ENCODE results near the gene FMNL1.

Gene FMNL1

GRCh38 chr17:45225964-45226530, 4.4 kb downstream of the FMNL1 start:
- Histone ChIP-seq H3K36me3 (ENCODE audit: control insufficient read depth in 4 of 4, insufficient read depth in 4 of 4, low read length in 3 of 4) (peaks cover 0 to 7% (median 4%) of the 10 kb centered on the region in 4 experiments), H3K4me1 (ENCODE audit: control extremely low read depth in 1 of 4, control insufficient read depth in 4 of 4, insufficient read depth in 4 of 4, low read length in 3 of 4) (peaks cover 21 to 90% (median 87%) of the 10 kb centered on the region in 4 experiments), H3K27me3 (replicated peaks in 2 of 5; ENCODE audit: control insufficient read depth in 4 of 5, insufficient read depth in 5 of 5, low read length in 4 of 5) (no peaks in the 10 kb centered on the region), H3K4me3 (ENCODE audit: control insufficient read depth in 1 of 7, extremely low read depth in 1 of 7, insufficient read depth in 4 of 7, low read depth in 2 of 7, low read length in 6 of 7) (peak overlapping the region; percentile 22 to 95 (median 91)), H3K27ac (ENCODE audit: insufficient read depth in 1 of 2, low read depth in 1 of 2, low read length in 2 of 2, poor library complexity in 1 of 2, severe bottlenecking in 2 of 2) (peak overlapping the region; percentile 95 to 96), H3K9me3 (ENCODE audit: control extremely low read depth in 1 of 5, control insufficient read depth in 4 of 5, insufficient read depth in 2 of 5, low read depth in 1 of 5, low read length in 4 of 5) (no peaks in the 10 kb centered on the region)
- peak; percentile 93 to 99 (median 99) for DNase-seq
- ChIA-PET CTCF (interaction anchor here (0.8 to 13.5 kb wide), 11 partner anchors 8 to 175 kb away, joined by 3 to 420 read pairs (median 3); partner anchors contain the start of gene ACBD4), POLR2A (interaction anchor here (0.6 to 2.4 kb wide), 7 partner anchors 10 to 163 kb away, joined by 3 to 18 read pairs (median 4); partner anchors contain the start of genes HEXIM1 and MAP3K14)
- 0% methylated on average over 2 of the region's 11 CpGs for WGBS (ENCODE audit: insufficient coverage)

GRCh38 chr17:45226576-45226975, 4.9 kb downstream of the FMNL1 start:
- no peak for DNase-seq
- H3K9me3 ChIP-seq (ENCODE audit: control extremely low read depth in 1 of 5, control insufficient read depth in 4 of 5, insufficient read depth in 2 of 5, low read depth in 1 of 5, low read length in 4 of 5) = no peaks in the 10 kb centered on the region
- H3K36me3 ChIP-seq (ENCODE audit: control insufficient read depth in 4 of 4, insufficient read depth in 4 of 4, low read length in 3 of 4) = peaks cover 0 to 7% (median 4%) of the 10 kb centered on the region in 4 experiments
- ChIA-PET CTCF (interaction anchor here (0.8 to 13.5 kb wide), 8 partner anchors 7 to 176 kb away, joined by 3 to 420 read pairs (median 4); partner anchors contain the start of gene ACBD4), POLR2A (interaction anchor here (0.7 to 2.4 kb wide), 6 partner anchors 9 to 91 kb away, joined by 4 to 18 read pairs (median 5); partner anchors contain the start of genes HEXIM1 and MAP3K14)
- 20% methylated on average over 2 of the region's 3 CpGs for WGBS (ENCODE audit: insufficient coverage)
- peaks cover 21 to 92% (median 89%) of the 10 kb centered on the region in 4 experiments for H3K4me1 ChIP-seq (ENCODE audit: control extremely low read depth in 1 of 4, control insufficient read depth in 4 of 4, insufficient read depth in 4 of 4, low read length in 3 of 4)
- H3K27me3 ChIP-seq (replicated peaks in 2 of 5; ENCODE audit: control insufficient read depth in 4 of 5, insufficient read depth in 5 of 5, low read length in 4 of 5) = no peaks in the 10 kb centered on the region
- peak overlapping the region in 6 of 7 experiments; percentile 39 to 95 (median 92) for H3K4me3 ChIP-seq (ENCODE audit: control insufficient read depth in 1 of 7, extremely low read depth in 1 of 7, insufficient read depth in 4 of 7, low read depth in 2 of 7, low read length in 6 of 7)
- peak overlapping the region; percentile 87 to 96 for H3K27ac ChIP-seq (ENCODE audit: insufficient read depth in 1 of 2, low read depth in 1 of 2, low read length in 2 of 2, poor library complexity in 1 of 2, severe bottlenecking in 2 of 2)

GRCh38 chr17:45227101-45227925, 5.6 kb downstream of the FMNL1 start:
- peak in 2 of 3 donors; percentile 50 to 60 for DNase-seq
- H3K27me3 ChIP-seq (replicated peaks in 2 of 5; ENCODE audit: control insufficient read depth in 4 of 5, insufficient read depth in 5 of 5, low read length in 4 of 5) = no peaks in the 10 kb centered on the region
- H3K36me3 ChIP-seq (ENCODE audit: control insufficient read depth in 4 of 4, insufficient read depth in 4 of 4, low read length in 3 of 4) = peaks cover under 1 to 13% (median 8%) of the 10 kb centered on the region in 4 experiments
- peak overlapping the region; percentile 87 to 96 for H3K27ac ChIP-seq (ENCODE audit: insufficient read depth in 1 of 2, low read depth in 1 of 2, low read length in 2 of 2, poor library complexity in 1 of 2, severe bottlenecking in 2 of 2)
- CTCF ChIA-PET = interaction anchor here (1.1 to 13.5 kb wide), 3 partner anchors 6 to 18 kb away, joined by 3 to 420 read pairs (median 420); partner anchors contain the start of gene FMNL1
- peak overlapping the region in 6 of 7 experiments; percentile 39 to 95 (median 92) for H3K4me3 ChIP-seq (ENCODE audit: control insufficient read depth in 1 of 7, extremely low read depth in 1 of 7, insufficient read depth in 4 of 7, low read depth in 2 of 7, low read length in 6 of 7)
- no peaks in the 10 kb centered on the region for H3K9me3 ChIP-seq (ENCODE audit: control extremely low read depth in 1 of 5, control insufficient read depth in 4 of 5, insufficient read depth in 2 of 5, low read depth in 1 of 5, low read length in 4 of 5)
- peaks cover 21 to 98% (median 91%) of the 10 kb centered on the region in 4 experiments for H3K4me1 ChIP-seq (ENCODE audit: control extremely low read depth in 1 of 4, control insufficient read depth in 4 of 4, insufficient read depth in 4 of 4, low read length in 3 of 4)
- WGBS (ENCODE audit: insufficient coverage) = 12% methylated on average over 4 of the region's 8 CpGs
- POLR2A ChIA-PET = interaction anchor here (2.1 to 2.4 kb wide), 2 partner anchors 8 to 79 kb away, joined by 9 to 18 read pairs; partner anchors contain the start of gene HEXIM1

GRCh38 chr17:45227926-45228762, 6.5 kb downstream of the FMNL1 start:
- peak overlapping the region; percentile 87 to 96 for H3K27ac ChIP-seq (ENCODE audit: insufficient read depth in 1 of 2, low read depth in 1 of 2, low read length in 2 of 2, poor library complexity in 1 of 2, severe bottlenecking in 2 of 2)
- peak in 2 of 3 donors; percentile 46 to 63 for DNase-seq
- H3K27me3 ChIP-seq (replicated peaks in 2 of 5; ENCODE audit: control insufficient read depth in 4 of 5, insufficient read depth in 5 of 5, low read length in 4 of 5) = no peaks in the 10 kb centered on the region
- peaks cover 3 to 22% (median 16%) of the 10 kb centered on the region in 4 experiments for H3K36me3 ChIP-seq (ENCODE audit: control insufficient read depth in 4 of 4, insufficient read depth in 4 of 4, low read length in 3 of 4)
- H3K9me3 ChIP-seq (ENCODE audit: control extremely low read depth in 1 of 5, control insufficient read depth in 4 of 5, insufficient read depth in 2 of 5, low read depth in 1 of 5, low read length in 4 of 5) = no peaks in the 10 kb centered on the region
- peak overlapping the region in 6 of 7 experiments; percentile 31 to 92 (median 54) for H3K4me3 ChIP-seq (ENCODE audit: control insufficient read depth in 1 of 7, extremely low read depth in 1 of 7, insufficient read depth in 4 of 7, low read depth in 2 of 7, low read length in 6 of 7)
- CTCF ChIA-PET = interaction anchor here (0.8 to 13.0 kb wide), 6 partner anchors 8 to 79 kb away, joined by 3 to 420 read pairs (median 4); partner anchors contain the start of genes FMNL1 and HEXIM1
- peaks cover 21 to 97% (median 86%) of the 10 kb centered on the region in 4 experiments for H3K4me1 ChIP-seq (ENCODE audit: control extremely low read depth in 1 of 4, control insufficient read depth in 4 of 4, insufficient read depth in 4 of 4, low read length in 3 of 4)
- POLR2A ChIA-PET = interaction anchor here (1.2 to 4.5 kb wide), 3 partner anchors 9 to 117 kb away, joined by 3 to 35 read pairs (median 7); partner anchors contain the start of gene MAP3K14
- 29% methylated on average over 14 of the region's 17 CpGs for WGBS (ENCODE audit: insufficient coverage)

GRCh38 chr17:45228763-45229539, 7.3 kb downstream of the FMNL1 start:
- peak; percentile 88 to 94 (median 93) for DNase-seq
- Histone ChIP-seq H3K36me3 (ENCODE audit: control insufficient read depth in 4 of 4, insufficient read depth in 4 of 4, low read length in 3 of 4) (peaks cover 10 to 30% (median 23%) of the 10 kb centered on the region in 4 experiments), H3K27ac (ENCODE audit: insufficient read depth in 1 of 2, low read depth in 1 of 2, low read length in 2 of 2, poor library complexity in 1 of 2, severe bottlenecking in 2 of 2) (peak overlapping the region; percentile 87 to 96), H3K27me3 (replicated peaks in 2 of 5; ENCODE audit: control insufficient read depth in 4 of 5, insufficient read depth in 5 of 5, low read length in 4 of 5) (no peaks in the 10 kb centered on the region), H3K4me3 (ENCODE audit: control insufficient read depth in 1 of 7, extremely low read depth in 1 of 7, insufficient read depth in 4 of 7, low read depth in 2 of 7, low read length in 6 of 7) (peak overlapping the region in 6 of 7 experiments; percentile 31 to 92 (median 54)), H3K4me1 (ENCODE audit: control extremely low read depth in 1 of 4, control insufficient read depth in 4 of 4, insufficient read depth in 4 of 4, low read length in 3 of 4) (peaks cover 17 to 94% (median 78%) of the 10 kb centered on the region in 4 experiments), H3K9me3 (ENCODE audit: control extremely low read depth in 1 of 5, control insufficient read depth in 4 of 5, insufficient read depth in 2 of 5, low read depth in 1 of 5, low read length in 4 of 5) (no peaks in the 10 kb centered on the region)
- 6% methylated on average over 13 of the region's 19 CpGs for WGBS (ENCODE audit: insufficient coverage)
- POLR2A ChIA-PET = interaction anchor here (1.2 to 4.5 kb wide), 4 partner anchors 8 to 116 kb away, joined by 3 to 35 read pairs (median 10); partner anchors contain the start of genes FMNL1 and MAP3K14
- CTCF ChIA-PET = interaction anchor here (0.6 to 13.0 kb wide), 12 partner anchors 9 to 306 kb away, joined by 3 to 420 read pairs (median 3); partner anchors contain the start of genes FMNL1 and HEXIM1
